K562 (cell line): ENCODE results near the gene OPCML. TPM values are rescaled to one million over a fixed set of nuclear protein-coding genes. Genes with fewer than 3 reads are reported as not detected.

Experiments used
- CREBBP ChIP-seq: IDR thresholded peaks from one replicate; pipeline ENCODE4 v1.6.1; 2012; ENCODE audit warnings: low read depth, mild to moderate bottlenecking, control low read depth, inconsistent platforms, low read length
- CTCF ChIP-seq, 3 experiments: IDR thresholded peaks in 2 of 3; conservative IDR thresholded peaks in 1 of 3; 2 replicates each; pipeline ENCODE4 v1.5.1; 2011 to 2012; ENCODE audit warnings: low read length in 3 of 3, mild to moderate bottlenecking in 3 of 3, control low read depth in 2 of 3, improper control_type of control experiment in 1 of 3, inconsistent platforms in 1 of 3, low read depth in 1 of 3, mixed read lengths in 1 of 3, moderate library complexity in 1 of 3; ENCODE audit not compliant: insufficient read depth in 2 of 3
- PATZ1 ChIP-seq: fragments of 250-450 bp; sonication (Bioruptor Pico); IDR thresholded peaks from 2 replicates; pipeline ENCODE4 v1.5.0; 2020; ENCODE audit warnings: mild to moderate bottlenecking, borderline replicate concordance
- RAD21 ChIP-seq, 2 experiments: fragments of 250-450 bp in 1 of 2; fragments of 450-650 bp in 1 of 2; sonication (Bioruptor Pico) in 1 of 2; formaldehyde crosslinking in 1 of 2; IDR thresholded peaks in 1 of 2; conservative IDR thresholded peaks in 1 of 2; 2 replicates each; pipeline versions ENCODE4 v1.4.0 to v1.8.0; 2020 to 2022; ENCODE audit warnings: mild to moderate bottlenecking in 2 of 2, moderate library complexity in 1 of 2
- RNF219 ChIP-seq: fragments of 250-450 bp; sonication (Bioruptor Pico); IDR thresholded peaks from 2 replicates; pipeline ENCODE4 v1.5.0; 2022; ENCODE audit warnings: mild to moderate bottlenecking
- STAG1 ChIP-seq: sonication (generic); formaldehyde crosslinking; IDR thresholded peaks from 2 replicates; pipeline ENCODE4 v1.5.0; 2020; ENCODE audit warnings: missing genetic modification reagents, borderline replicate concordance
- ZNF75A ChIP-seq: fragments of 450-650 bp; formaldehyde crosslinking; IDR thresholded peaks from 2 replicates; pipeline ENCODE4 v1.4.0; 2020; ENCODE audit warnings: mild to moderate bottlenecking
- polyA plus RNA-seq, 8 experiments: library from polyadenylated mRNA; depleted of rRNA in 4 of 8; stranded (reverse) in 5 of 8; unstranded in 3 of 8; fragments of >200 nt; fragmentation: Nextera tagmentation in 2 of 8; fragmentation: Illumina TruSeq in 1 of 8; extraction: Ambion mirVana in 2 of 8; extraction: Trizol in 1 of 8; gene quantifications; 2 replicates each; pipeline versions ENCODE4 v1.2.1 to v1.2.3, GENCODE V29; 2011 to 2014; ENCODE audit warnings: inconsistent platforms in 1 of 8, missing spikeins in 1 of 8
- total RNA-seq, 7 experiments: library from RNA; depleted of rRNA in 6 of 7; stranded (reverse); fragments of >200 nt in 6 of 7; fragmentation: Illumina TruSeq in 2 of 7; extraction: Trizol in 2 of 7; gene quantifications; 2 replicates each; pipeline versions ENCODE4 v1.2.1 to v1.2.3, GENCODE V29; 2011 to 2021; ENCODE audit warnings: low replicate concordance in 1 of 7
- TF ChIP-seq, protein P1 (sequence below), 2 experiments: fragments of 450-650 bp in 1 of 2; sonication (generic) in 1 of 2; formaldehyde crosslinking in 1 of 2; IDR thresholded peaks; 2 replicates each; pipeline versions ENCODE4 v1.7.1 to v1.9.0; 2016 to 2022; ENCODE audit warnings: inconsistent platforms in 1 of 2, mild to moderate bottlenecking in 1 of 2, missing genetic modification reagents in 1 of 2

The OPCML gene
- total and polyA plus RNA-seq, 9 of the 15 experiments (the other 6 are each of a cell fraction or from before 2014, with no cell fraction given) = not detected

DNA sequence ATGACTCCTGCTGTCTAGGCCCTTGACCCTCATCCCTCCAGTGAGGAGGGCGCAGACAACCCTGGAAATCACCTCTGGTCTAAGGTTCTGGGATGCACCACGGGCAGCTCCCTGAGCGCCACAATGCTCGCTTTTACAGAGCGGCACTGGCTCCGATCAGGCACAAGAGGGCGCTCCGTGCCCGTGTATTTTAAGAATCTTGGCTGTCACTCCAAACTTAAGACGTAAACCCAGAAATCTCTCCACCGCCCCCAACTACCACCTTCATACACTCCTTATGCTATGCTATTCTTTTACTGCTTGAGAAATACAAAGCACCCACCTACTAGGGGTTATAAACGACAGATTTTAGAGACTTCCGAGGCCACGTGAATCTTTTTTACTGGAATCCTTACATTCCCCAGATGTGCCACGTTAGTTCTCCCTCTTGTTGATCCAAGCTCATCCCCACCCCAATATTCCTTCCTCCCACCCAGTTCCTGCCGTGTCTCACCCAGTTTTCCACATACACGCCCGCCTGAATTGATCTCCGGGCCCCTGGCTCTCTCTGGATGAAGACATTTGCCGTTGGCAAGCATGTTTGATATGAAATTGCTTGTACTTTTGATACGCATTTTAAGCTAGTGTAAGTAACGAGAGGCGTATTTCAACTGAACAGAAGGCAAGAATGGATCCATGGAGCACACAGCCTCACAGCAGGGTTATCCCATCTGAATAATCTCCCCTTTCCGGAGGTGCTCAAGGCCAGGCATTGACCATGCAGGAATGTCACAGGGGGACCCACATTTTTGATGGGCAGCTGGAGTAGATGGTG lies 453.5 kb downstream of the OPCML start (continued):
- no peak for TF ChIP-seq CREBBP
- TF ChIP-seq STAG1 (CRISPR knock-in tag) = no peak
- TF ChIP-seq PATZ1 = no peak
- TF ChIP-seq, protein P1, sequence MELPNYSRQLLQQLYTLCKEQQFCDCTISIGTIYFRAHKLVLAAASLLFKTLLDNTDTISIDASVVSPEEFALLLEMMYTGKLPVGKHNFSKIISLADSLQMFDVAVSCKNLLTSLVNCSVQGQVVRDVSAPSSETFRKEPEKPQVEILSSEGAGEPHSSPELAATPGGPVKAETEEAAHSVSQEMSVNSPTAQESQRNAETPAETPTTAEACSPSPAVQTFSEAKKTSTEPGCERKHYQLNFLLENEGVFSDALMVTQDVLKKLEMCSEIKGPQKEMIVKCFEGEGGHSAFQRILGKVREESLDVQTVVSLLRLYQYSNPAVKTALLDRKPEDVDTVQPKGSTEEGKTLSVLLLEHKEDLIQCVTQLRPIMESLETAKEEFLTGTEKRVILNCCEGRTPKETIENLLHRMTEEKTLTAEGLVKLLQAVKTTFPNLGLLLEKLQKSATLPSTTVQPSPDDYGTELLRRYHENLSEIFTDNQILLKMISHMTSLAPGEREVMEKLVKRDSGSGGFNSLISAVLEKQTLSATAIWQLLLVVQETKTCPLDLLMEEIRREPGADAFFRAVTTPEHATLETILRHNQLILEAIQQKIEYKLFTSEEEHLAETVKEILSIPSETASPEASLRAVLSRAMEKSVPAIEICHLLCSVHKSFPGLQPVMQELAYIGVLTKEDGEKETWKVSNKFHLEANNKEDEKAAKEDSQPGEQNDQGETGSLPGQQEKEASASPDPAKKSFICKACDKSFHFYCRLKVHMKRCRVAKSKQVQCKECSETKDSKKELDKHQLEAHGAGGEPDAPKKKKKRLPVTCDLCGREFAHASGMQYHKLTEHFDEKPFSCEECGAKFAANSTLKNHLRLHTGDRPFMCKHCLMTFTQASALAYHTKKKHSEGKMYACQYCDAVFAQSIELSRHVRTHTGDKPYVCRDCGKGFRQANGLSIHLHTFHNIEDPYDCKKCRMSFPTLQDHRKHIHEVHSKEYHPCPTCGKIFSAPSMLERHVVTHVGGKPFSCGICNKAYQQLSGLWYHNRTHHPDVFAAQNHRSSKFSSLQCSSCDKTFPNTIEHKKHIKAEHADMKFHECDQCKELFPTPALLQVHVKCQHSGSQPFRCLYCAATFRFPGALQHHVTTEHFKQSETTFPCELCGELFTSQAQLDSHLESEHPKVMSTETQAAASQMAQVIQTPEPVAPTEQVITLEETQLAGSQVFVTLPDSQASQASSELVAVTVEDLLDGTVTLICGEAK (IDR thresholded peaks at IDR 0.05) = no peak
- TF ChIP-seq, protein P1 (CRISPR knock-in tag; IDR thresholded peaks at IDR 0.05) = no peak
- TF ChIP-seq RAD21 (CRISPR knock-in tag; conservative IDR thresholded peaks at IDR 0.05 in 1 of 2, IDR thresholded peaks at IDR 0.05 in 1 of 2) = peak; percentile 35 to 74
- no peak for TF ChIP-seq RNF219
- peak; percentile 62 to 84 (median 72) for TF ChIP-seq CTCF (IDR thresholded peaks at IDR 0.05 in 2 of 3, conservative IDR thresholded peaks at IDR 0.05 in 1 of 3; ENCODE audit: insufficient read depth in 2 of 3, low read depth in 1 of 3, low read length in 3 of 3)
- no peak for TF ChIP-seq ZNF75A (CRISPR knock-in tag)
